ENCODE results near the gene RCSD1. TPM values are rescaled to one million over a fixed set of nuclear protein-coding genes. Genes with fewer than 3 reads are reported as not detected.
A peak's percentile ranks its signal among the peaks of the same experiment; 100 is the strongest.

RCSD1 gene
- total RNA-seq, 2 experiments from 2014 or later: 42.3 to 44.6 TPM

- Histone ChIP-seq H3K27ac (ENCODE audit: low read depth in 1 of 2, low read length in 2 of 2) (peak overlapping the region; percentile 59 to 90), H3K9me3 (ENCODE audit: control insufficient read depth in 1 of 2, insufficient read depth in 1 of 2, low read length in 2 of 2) (no peaks in the 10 kb centered on the region), H3K36me3 (ENCODE audit: insufficient read depth, low read length) (peaks cover 62% of the 10 kb centered on the region), H3K27me3 (ENCODE audit: control insufficient read depth in 1 of 2, insufficient read depth in 2 of 2, low read length in 2 of 2) (no peaks in the 10 kb centered on the region), H3K4me3 (ENCODE audit: low read length) (no peak overlapping the region), H3K4me1 (ENCODE audit: insufficient read depth, low read length) (peaks cover 91% of the 10 kb centered on the region)
- DNase-seq (no peak), ATAC-seq (ENCODE audit: poor library complexity) (no peak)
- Mint-ChIP-seq H3K27me3 (no peaks in the 10 kb centered on the region), H3K4me1 (ENCODE audit: low read depth) (peaks cover 90% of the 10 kb centered on the region), H3K27ac (peak overlapping the region; percentile 93), H3K36me3 (ENCODE audit: low read depth) (peaks cover 73% of the 10 kb centered on the region), H3K4me3 (peak overlapping the region; percentile 51), H3K9me3 (no peaks in the 10 kb centered on the region)
- POLR2A ChIA-PET: interaction anchor here (0.6 to 4.3 kb wide), 7 partner anchors 8 to 1732 kb away, joined by 3 to 116 read pairs (median 4); partner anchors contain the start of genes CD247, CREG1 and POU2F1
- no peak for TF ChIP-seq CTCF (IDR thresholded peaks at IDR 0.05)
- CTCF ChIA-PET: interaction anchor here (1.4 to 6.3 kb wide), 3 partner anchors 34 to 71 kb away, joined by 5 to 76 read pairs (median 14); no protein-coding TSS in a partner anchor
- intact Hi-C loops (cut with DNase I, micrococcal nuclease): loop anchor here in 1 of 2 experiments (2.0 to 10.0 kb wide), 2 partner anchors 53 to 81 kb away; partner anchors contain the start of gene CREG1
Observed at GRCh38 chr1:167635941-167636340, 5.9 kb downstream of the RCSD1 start.

- no peak for DNase-seq
- H3K9me3 ChIP-seq (ENCODE audit: control insufficient read depth in 1 of 2, insufficient read depth in 1 of 2, low read length in 2 of 2): no peaks in the 10 kb centered on the region
- no peak overlapping the region for H3K4me3 Mint-ChIP-seq
- no peaks in the 10 kb centered on the region for H3K27me3 ChIP-seq (ENCODE audit: control insufficient read depth in 1 of 2, insufficient read depth in 2 of 2, low read length in 2 of 2)
- H3K36me3 Mint-ChIP-seq (ENCODE audit: low read depth): peaks cover 78% of the 10 kb centered on the region
- intact Hi-C loops (cut with DNase I, micrococcal nuclease): loop anchor here in 1 of 2 experiments (10.0 kb wide), 1 partner anchor 83 kb away; the partner anchor contains the start of gene CREG1
- peaks cover 96% of the 10 kb centered on the region for H3K4me1 ChIP-seq (ENCODE audit: insufficient read depth, low read length)
- peak overlapping the region; percentile 93 for H3K27ac Mint-ChIP-seq
- ChIA-PET POLR2A (interaction anchor here (1.1 to 4.3 kb wide), 9 partner anchors 11 to 183 kb away, joined by 3 to 116 read pairs (median 11); partner anchors contain the start of gene CREG1), CTCF (interaction anchor here (1.0 to 6.3 kb wide), 7 partner anchors 8 to 84 kb away, joined by 3 to 76 read pairs (median 12); partner anchors contain the start of gene CREG1)
- no peak overlapping the region for H3K4me3 ChIP-seq (ENCODE audit: low read length)
- no peaks in the 10 kb centered on the region for H3K27me3 Mint-ChIP-seq
- H3K36me3 ChIP-seq (ENCODE audit: insufficient read depth, low read length): peaks cover 78% of the 10 kb centered on the region
- H3K27ac ChIP-seq (ENCODE audit: low read depth in 1 of 2, low read length in 2 of 2): peak overlapping the region; percentile 25 to 32
- H3K4me1 Mint-ChIP-seq (ENCODE audit: low read depth): peaks cover 87% of the 10 kb centered on the region
- H3K9me3 Mint-ChIP-seq: no peaks in the 10 kb centered on the region
- ATAC-seq (ENCODE audit: poor library complexity): no peak
- TF ChIP-seq CTCF (IDR thresholded peaks at IDR 0.05): no peak
Observed at GRCh38 chr1:167638064-167638463, 8.0 kb downstream of the RCSD1 start.

- DNase-seq (peak in 1 of 14 experiments; percentile 48), ATAC-seq (ENCODE audit: poor library complexity) (no peak)
- Histone ChIP-seq H3K4me3 (ENCODE audit: low read length) (no peak overlapping the region), H3K9me3 (ENCODE audit: control insufficient read depth in 1 of 2, insufficient read depth in 1 of 2, low read length in 2 of 2) (no peaks in the 10 kb centered on the region), H3K27me3 (ENCODE audit: control insufficient read depth in 1 of 2, insufficient read depth in 2 of 2, low read length in 2 of 2) (no peaks in the 10 kb centered on the region), H3K36me3 (ENCODE audit: insufficient read depth, low read length) (peaks cover 76% of the 10 kb centered on the region), H3K27ac (ENCODE audit: low read depth in 1 of 2, low read length in 2 of 2) (no peak overlapping the region), H3K4me1 (ENCODE audit: insufficient read depth, low read length) (peaks cover 99% of the 10 kb centered on the region)
- ChIA-PET CTCF (interaction anchor here (3.7 to 6.3 kb wide), 2 partner anchors 38 to 47 kb away, joined by 25 to 76 read pairs; no protein-coding TSS in a partner anchor), POLR2A (no interaction called here)
- Mint-ChIP-seq H3K4me3 (no peak overlapping the region), H3K36me3 (ENCODE audit: low read depth) (peaks cover 78% of the 10 kb centered on the region), H3K27ac (peak overlapping the region; percentile 77), H3K4me1 (ENCODE audit: low read depth) (peaks cover 87% of the 10 kb centered on the region), H3K27me3 (no peaks in the 10 kb centered on the region), H3K9me3 (no peaks in the 10 kb centered on the region)
- intact Hi-C loops (cut with DNase I, micrococcal nuclease): loop anchor here in 1 of 2 experiments (5.0 kb wide), 1 partner anchor 37 kb away; no protein-coding TSS in a partner anchor
- no peak for TF ChIP-seq CTCF (IDR thresholded peaks at IDR 0.05)
Observed at GRCh38 chr1:167640051-167640450, 10.0 kb downstream of the RCSD1 start.

Measured in CD4-positive, alpha-beta T cell (primary cell).